HepG2 (cell line): ENCODE data around the gene CENPW. TPM values are rescaled to one million over a fixed set of nuclear protein-coding genes. Genes with fewer than 3 reads are reported as not detected.

Experiments used
- AGO1 ChIP-seq: fragments of 200-400 bp; formaldehyde crosslinking; IDR thresholded peaks from 2 replicates; pipeline ENCODE4 v1.6.1; 2017; ENCODE audit warnings: mild to moderate bottlenecking, low read depth, low read length, moderate library complexity; ENCODE audit not compliant: poor library complexity, severe bottlenecking
- ASH2L ChIP-seq: fragments of 300-600, 200-600 bp; sonication (generic); IDR thresholded peaks from 2 replicates; pipeline ENCODE4 v1.7.0; 2017; ENCODE audit warnings: low read depth, mild to moderate bottlenecking, moderate library complexity, mixed read lengths, low read length; ENCODE audit not compliant: insufficient read length
- BRF2 ChIP-seq: sonication (generic); formaldehyde crosslinking; IDR thresholded peaks from 2 replicates; pipeline ENCODE4 v1.8.1; 2022; ENCODE audit warnings: mild to moderate bottlenecking, missing genetic modification reagents
- CREM ChIP-seq, 2 experiments: sonication (generic) in 1 of 2; formaldehyde crosslinking in 1 of 2; IDR thresholded peaks; 2 replicates each; pipeline versions ENCODE4 v1.4.0 to v1.6.1; 2016 to 2020; ENCODE audit warnings: antibody characterized with exemption in 1 of 2, mild to moderate bottlenecking in 1 of 2, missing genetic modification reagents in 1 of 2
- EHMT2 ChIP-seq: fragments of 200-600 bp; sonication (generic); IDR thresholded peaks from 2 replicates; pipeline ENCODE4 v1.7.0; 2017; ENCODE audit warnings: antibody characterized with exemption, low read depth, low read length, borderline replicate concordance
- HNF4G ChIP-seq, 2 experiments: sonication (generic) in 1 of 2; formaldehyde crosslinking in 1 of 2; IDR thresholded peaks; 2 replicates each; pipeline versions ENCODE4 v1.4.0 to v1.6.1; 2011 to 2020; ENCODE audit warnings: borderline replicate concordance in 2 of 2, low read depth in 2 of 2, mild to moderate bottlenecking in 2 of 2, low read length in 1 of 2, missing genetic modification reagents in 1 of 2, moderate library complexity in 1 of 2
- IRF9 ChIP-seq: sonication (generic); formaldehyde crosslinking; IDR thresholded peaks from 2 replicates; pipeline ENCODE4 v1.8.0; 2022; ENCODE audit warnings: missing genetic modification reagents, mild to moderate bottlenecking, borderline replicate concordance
- MAFK ChIP-seq, 2 experiments: IDR thresholded peaks in 1 of 2; conservative IDR thresholded peaks in 1 of 2; 2 replicates each; pipeline ENCODE4 v1.6.1; 2011; ENCODE audit warnings: improper control_type of control experiment in 2 of 2, low read length in 2 of 2
- PPARG ChIP-seq: conservative IDR thresholded peaks from 2 replicates; pipeline ENCODE4 v1.6.1; 2016; ENCODE audit warnings: missing biosample characterization, missing genetic modification reagents
- PTBP1 ChIP-seq: fragments of 200-400 bp; formaldehyde crosslinking; IDR thresholded peaks from 2 replicates; pipeline ENCODE4 v1.6.1; 2018; ENCODE audit warnings: low read length, low read depth; ENCODE audit not compliant: poor library complexity, severe bottlenecking
- RARA ChIP-seq: IDR thresholded peaks from 2 replicates; pipeline ENCODE4 v1.6.1; 2016; ENCODE audit warnings: missing genetic modification reagents, missing compliant biosample characterization
- RFX1 ChIP-seq: fragments of 450-650 bp; IDR thresholded peaks from 2 replicates; pipeline ENCODE4 v1.6.1; 2017
- SIX1 ChIP-seq: sonication (generic); formaldehyde crosslinking; IDR thresholded peaks from 2 replicates; pipeline ENCODE4 v1.4.0; 2020; ENCODE audit warnings: missing genetic modification reagents, borderline replicate concordance
- SOX13 ChIP-seq, 3 experiments: fragments of 450-650 bp in 1 of 3; sonication (generic) in 1 of 3; formaldehyde crosslinking in 1 of 3; IDR thresholded peaks in 2 of 3; conservative IDR thresholded peaks in 1 of 3; 2 replicates each; pipeline versions ENCODE4 v1.5.0 to v1.6.1; 2016 to 2020; ENCODE audit warnings: antibody characterized with exemption in 1 of 3, mild to moderate bottlenecking in 1 of 3, missing compliant biosample characterization in 1 of 3, missing genetic modification reagents in 1 of 3, moderate library complexity in 1 of 3
- ZBTB8A ChIP-seq: sonication (generic); formaldehyde crosslinking; IDR thresholded peaks from 2 replicates; pipeline ENCODE4 v1.4.0; 2020; ENCODE audit warnings: mild to moderate bottlenecking, low read depth, missing genetic modification reagents, borderline replicate concordance
- ZFP90 ChIP-seq: sonication (generic); formaldehyde crosslinking; IDR thresholded peaks from 2 replicates; pipeline ENCODE4 v1.8.0; 2022; ENCODE audit warnings: missing genetic modification reagents, mild to moderate bottlenecking, inconsistent platforms, borderline replicate concordance
- ZFY ChIP-seq: sonication (generic); formaldehyde crosslinking; IDR thresholded peaks from 2 replicates; pipeline ENCODE4 v1.4.0; 2020; ENCODE audit warnings: missing genetic modification reagents
- ZNF12 ChIP-seq: sonication (generic); formaldehyde crosslinking; IDR thresholded peaks from 2 replicates; pipeline ENCODE4 v1.5.0; 2020; ENCODE audit warnings: missing genetic modification reagents
- ZNF317 ChIP-seq: sonication (generic); formaldehyde crosslinking; IDR thresholded peaks from 2 replicates; pipeline ENCODE4 v1.5.0; 2020; ENCODE audit warnings: mild to moderate bottlenecking, missing genetic modification reagents
- ZNF331 ChIP-seq: sonication (generic); formaldehyde crosslinking; IDR thresholded peaks from 2 replicates; pipeline ENCODE4 v1.4.0; 2020; ENCODE audit warnings: missing genetic modification reagents
- ZNF878 ChIP-seq: sonication (generic); formaldehyde crosslinking; IDR thresholded peaks from 2 replicates; pipeline ENCODE4 v1.8.1; 2023; ENCODE audit warnings: mild to moderate bottlenecking, missing genetic modification reagents, moderate library complexity
- ZSCAN29 ChIP-seq: sonication (generic); formaldehyde crosslinking; conservative IDR thresholded peaks from 2 replicates; pipeline ENCODE4 v1.4.0; 2020; ENCODE audit warnings: mild to moderate bottlenecking, missing genetic modification reagents
- polyA plus RNA-seq, 8 experiments: library from polyadenylated mRNA; depleted of rRNA in 3 of 8; stranded (reverse) in 7 of 8; unstranded in 1 of 8; fragments of >200 nt; fragmentation: Illumina TruSeq in 4 of 8; extraction: Trizol in 4 of 8; gene quantifications; 2 replicates each; pipeline versions ENCODE4 v1.2.1 to v1.2.3, GENCODE V29; 2011 to 2016; ENCODE audit warnings: low read depth in 4 of 8, missing spikeins in 1 of 8, mixed read lengths in 1 of 8; ENCODE audit not compliant: insufficient read depth in 1 of 8
- total RNA-seq, 5 experiments: library from RNA; depleted of rRNA; stranded (reverse); fragments of >200 nt; fragmentation: Illumina TruSeq; extraction: Trizol; gene quantifications; 2 replicates each; pipeline ENCODE4 v1.2.3, GENCODE V29; 2016; ENCODE audit warnings: low read depth in 1 of 5
- TF ChIP-seq, protein P1 (sequence below): sonication (generic); formaldehyde crosslinking; IDR thresholded peaks from 2 replicates; pipeline ENCODE4 v1.4.0; 2020; ENCODE audit warnings: mild to moderate bottlenecking, missing genetic modification reagents
- TF ChIP-seq, protein P2 (sequence below): sonication (generic); formaldehyde crosslinking; IDR thresholded peaks from 2 replicates; pipeline ENCODE4 v1.4.0; 2020; ENCODE audit warnings: missing genetic modification reagents

Gene CENPW
- total and polyA plus RNA-seq, 2 of the 13 experiments (the other 11 are each of a cell fraction or from before 2014, with no cell fraction given) = 8.6 to 94.7 TPM

DNA sequence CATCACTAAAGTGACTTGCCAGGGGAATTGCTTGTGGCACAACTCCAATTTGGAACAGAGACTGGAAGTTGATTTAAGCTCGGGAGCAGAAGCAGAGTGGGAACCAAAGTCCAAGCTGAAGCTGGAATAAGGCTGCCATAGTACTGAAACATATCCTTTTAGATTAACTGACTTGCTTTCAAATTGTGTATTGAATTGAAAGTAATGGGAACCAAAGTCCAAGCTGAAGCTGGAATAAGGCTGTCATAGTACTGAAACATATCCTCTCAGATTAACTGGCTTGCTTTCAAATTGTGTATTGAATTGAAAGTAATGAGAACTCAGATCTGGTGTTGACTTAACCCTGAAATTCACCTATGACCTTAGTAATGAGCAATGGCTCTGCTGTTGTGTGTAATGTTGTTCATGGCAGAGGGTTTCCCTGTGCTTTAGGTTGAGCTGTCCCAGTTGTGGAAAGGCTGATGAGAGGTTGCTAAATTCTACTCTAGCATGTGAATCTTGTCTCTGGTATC lies 40.2 kb downstream of the CENPW start (continued):
- TF ChIP-seq ZNF331 (CRISPR knock-in tag) = peak; percentile 94
- TF ChIP-seq ZNF878 = no peak
- peak; percentile 37; the same call in 1 of the 2 replicates for TF ChIP-seq BRF2 (CRISPR knock-in tag)
- no peak for TF ChIP-seq IRF9 (CRISPR knock-in tag)
- TF ChIP-seq RARA (CRISPR knock-in tag) = peak; percentile 36; the same call in 1 of the 2 replicates
- TF ChIP-seq SOX13 (IDR thresholded peaks at IDR 0.05) = no peak
- TF ChIP-seq SOX13 (CRISPR knock-in tag; conservative IDR thresholded peaks at IDR 0.05 in 1 of 2, IDR thresholded peaks at IDR 0.05 in 1 of 2) = 0 out of 4 replicates have a peak, but pooled peaks of 1 of the 2 experiments have one; percentile 6
- peak; percentile 79 for TF ChIP-seq PPARG
- TF ChIP-seq ZFP90 (CRISPR knock-in tag) = 0 out of 2 replicates have a peak, but pooled peaks have one; percentile 30
- TF ChIP-seq, protein P1, sequence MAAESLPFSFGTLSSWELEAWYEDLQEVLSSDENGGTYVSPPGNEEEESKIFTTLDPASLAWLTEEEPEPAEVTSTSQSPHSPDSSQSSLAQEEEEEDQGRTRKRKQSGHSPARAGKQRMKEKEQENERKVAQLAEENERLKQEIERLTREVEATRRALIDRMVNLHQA (CRISPR knock-in tag) = no peak
- TF ChIP-seq ZFY = no peak
- TF ChIP-seq, protein P2, sequence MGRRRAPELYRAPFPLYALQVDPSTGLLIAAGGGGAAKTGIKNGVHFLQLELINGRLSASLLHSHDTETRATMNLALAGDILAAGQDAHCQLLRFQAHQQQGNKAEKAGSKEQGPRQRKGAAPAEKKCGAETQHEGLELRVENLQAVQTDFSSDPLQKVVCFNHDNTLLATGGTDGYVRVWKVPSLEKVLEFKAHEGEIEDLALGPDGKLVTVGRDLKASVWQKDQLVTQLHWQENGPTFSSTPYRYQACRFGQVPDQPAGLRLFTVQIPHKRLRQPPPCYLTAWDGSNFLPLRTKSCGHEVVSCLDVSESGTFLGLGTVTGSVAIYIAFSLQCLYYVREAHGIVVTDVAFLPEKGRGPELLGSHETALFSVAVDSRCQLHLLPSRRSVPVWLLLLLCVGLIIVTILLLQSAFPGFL (CRISPR knock-in tag) = no peak
- 0 out of 2 replicates have a peak, but pooled peaks have one; percentile 26 for TF ChIP-seq ZNF12 (CRISPR knock-in tag)
- 0 out of 2 replicates have a peak, but pooled peaks have one; percentile 47 for TF ChIP-seq ZSCAN29
- peak; percentile 94; the same call in 1 of the 2 replicates for TF ChIP-seq EHMT2
- TF ChIP-seq RFX1 = no peak
- TF ChIP-seq HNF4G (IDR thresholded peaks at IDR 0.05; ENCODE audit: borderline replicate concordance, low read depth, low read length) = peak; percentile 49; the same call in 1 of the 2 replicates
- no peak for TF ChIP-seq HNF4G (CRISPR knock-in tag; IDR thresholded peaks at IDR 0.05; ENCODE audit: borderline replicate concordance, low read depth)
- no peak for TF ChIP-seq PTBP1
- no peak for TF ChIP-seq ZBTB8A (CRISPR knock-in tag)
- TF ChIP-seq MAFK (conservative IDR thresholded peaks at IDR 0.05 in 1 of 2, IDR thresholded peaks at IDR 0.05 in 1 of 2; ENCODE audit: low read length in 2 of 2) = no peak
- TF ChIP-seq ASH2L = peak; percentile 77
- TF ChIP-seq SIX1 (CRISPR knock-in tag) = no peak; the same call in 1 of the 2 replicates
- TF ChIP-seq CREM (IDR thresholded peaks at IDR 0.05) = peak; percentile 27; the same call in 1 of the 2 replicates
- TF ChIP-seq CREM (CRISPR knock-in tag; IDR thresholded peaks at IDR 0.05) = no peak
- no peak for TF ChIP-seq AGO1
- TF ChIP-seq ZNF317 (CRISPR knock-in tag) = no peak
